Thyroid gland (tissue), 4 donors: ENCODE results near the gene TBCEL. TPM values are rescaled to one million over a fixed set of nuclear protein-coding genes. Genes with fewer than 3 reads are reported as not detected.

Experiments used
- DNase-seq, 2 donors: peaks; one replicate each; pipeline ENCODE4 v3.0.0-alpha.2; 2019
- H3K27ac ChIP-seq, 3 donors: fragments of 200-600 bp; sonication (generic); 1 replicate in 2 of 3; 2 replicates in 1 of 3; pipeline ENCODE4 v1.5.1; 2016 to 2019; ENCODE audit warnings: mild to moderate bottlenecking in 1 of 3, moderate library complexity in 1 of 3
- H3K27me3 ChIP-seq: fragments of 200-600 bp; sonication (generic); one replicate; pipeline ENCODE4 v1.5.1; 2019
- H3K36me3 ChIP-seq, 2 donors: fragments of 200-600 bp; sonication (generic); one replicate each; pipeline ENCODE4 v1.5.1; 2016 to 2019
- H3K4me1 ChIP-seq, 2 donors: fragments of 200-600 bp; sonication (generic); one replicate each; pipeline ENCODE4 v1.5.1; 2017 to 2019
- H3K4me3 ChIP-seq, 3 donors: fragments of 200-600 bp; sonication (generic); replicated peaks in 1 of 3; 1 replicate in 2 of 3; 2 replicates in 1 of 3; pipeline ENCODE4 v1.5.1; 2016; ENCODE audit warnings: mild to moderate bottlenecking in 1 of 3
- H3K9me3 ChIP-seq: fragments of 200-600 bp; sonication (generic); one replicate; pipeline ENCODE4 v1.5.1; 2017
- CTCF ChIP-seq, 6 experiments: fragments of 200-600 bp in 3 of 6; fragments of 450-650 bp in 3 of 6; sonication (generic) in 3 of 6; IDR thresholded peaks; one replicate each; pipeline ENCODE4 v1.5.1; 2016 to 2019; ENCODE audit warnings: antibody characterized with exemption in 6 of 6, mild to moderate bottlenecking in 2 of 6, inconsistent platforms in 1 of 6, moderate library complexity in 1 of 6
- POLR2A ChIP-seq, 2 donors: fragments of 450-650 bp; IDR thresholded peaks; one replicate each; pipeline ENCODE4 v1.6.1; 2017; ENCODE audit warnings: antibody characterized with exemption in 2 of 2, mild to moderate bottlenecking in 2 of 2, moderate library complexity in 1 of 2
- WGBS, 2 donors: methylation state at CpG; one replicate each; pipeline ENCODE4 v1.1.5; 2017; 5-methylcytosine and 5-hydroxymethylcytosine counted together
- intact Hi-C: fragments of 100-400 bp; cut with DNase I; formaldehyde crosslinking; loops from one replicate; pipeline ENCODE4 v1.15.1; 2023
- total RNA-seq, 4 donors: library from RNA; depleted of rRNA; stranded (reverse); fragments of >200 nt; gene quantifications; one replicate each; pipeline ENCODE4 v1.2.3, GENCODE V29; 2016

Gene TBCEL
- total RNA-seq, 4 donors from 2014 or later, result 32.3 to 89.4 (median 43.9) TPM

GRCh38 chr11:121047926-121048325 lies 24.0 kb downstream of the TBCEL start:
- 92 to 96% methylated on average over 1 of the region's 1 CpG for WGBS, 2 donors
- intact Hi-C loops, result no loop called here
- H3K9me3 ChIP-seq, result no peaks in the 10 kb centered on the region

GRCh38 chr11:121048464-121049233 lies 24.7 kb downstream of the TBCEL start:
- peaks cover 10 to 15% of the 10 kb centered on the region in 2 donors for H3K36me3 ChIP-seq
- no peak overlapping the region for H3K27ac ChIP-seq
- WGBS, 2 donors, result 96 to 97% methylated on average over 3 of the region's 3 CpGs
- no peak for DNase-seq
- no peaks in the 10 kb centered on the region for H3K4me1 ChIP-seq
- intact Hi-C loops, result no loop called here
- no peaks in the 10 kb centered on the region for H3K9me3 ChIP-seq
- H3K27me3 ChIP-seq, result no peaks in the 10 kb centered on the region
- H3K4me3 ChIP-seq, result no peak overlapping the region
- TF ChIP-seq CTCF (IDR thresholded peaks at IDR 0.05) (no peak), POLR2A (IDR thresholded peaks at IDR 0.05) (no peak)

More at GRCh38 chr11:121047926-121048325, 24.0 kb downstream of the TBCEL start:
- H3K4me1 ChIP-seq, result no peaks in the 10 kb centered on the region
- peaks cover 5 to 8% of the 10 kb centered on the region in 2 donors for H3K36me3 ChIP-seq
- no peak overlapping the region for H3K4me3 ChIP-seq
- no peak for TF ChIP-seq POLR2A (IDR thresholded peaks at IDR 0.05)
- TF ChIP-seq CTCF (IDR thresholded peaks at IDR 0.05), result no peak
- no peak overlapping the region for H3K27ac ChIP-seq
- DNase-seq, result no peak
- H3K27me3 ChIP-seq, result no peaks in the 10 kb centered on the region

- no peaks in the 10 kb centered on the region for H3K9me3 ChIP-seq
- H3K27ac ChIP-seq, result no peak overlapping the region
- H3K4me1 ChIP-seq, result no peaks in the 10 kb centered on the region
- DNase-seq, result no peak
- 96 to 98% methylated on average over 4 of the region's 4 CpGs for WGBS, 2 donors
- intact Hi-C loops, result no loop called here
- H3K4me3 ChIP-seq, result no peak overlapping the region
- H3K36me3 ChIP-seq, result peaks cover 22 to 33% of the 10 kb centered on the region in 2 donors
- H3K27me3 ChIP-seq, result no peaks in the 10 kb centered on the region
- TF ChIP-seq POLR2A (IDR thresholded peaks at IDR 0.05) (no peak), CTCF (IDR thresholded peaks at IDR 0.05) (no peak)
These were observed 29.3 kb downstream of the TBCEL start for GRCh38 chr11:121053244-121053643.

GRCh38 chr11:121054266-121054665 lies 30.4 kb downstream of the TBCEL start:
- 96 to 98% methylated on average over 2 of the region's 2 CpGs for WGBS, 2 donors
- no peaks in the 10 kb centered on the region for H3K4me1 ChIP-seq
- TF ChIP-seq CTCF (IDR thresholded peaks at IDR 0.05), result no peak
- TF ChIP-seq POLR2A (IDR thresholded peaks at IDR 0.05), result no peak
- no peak overlapping the region for H3K27ac ChIP-seq
- intact Hi-C loops, result no loop called here
- no peak overlapping the region for H3K4me3 ChIP-seq
- no peak for DNase-seq
- no peaks in the 10 kb centered on the region for H3K27me3 ChIP-seq
- H3K36me3 ChIP-seq, result peaks cover 22 to 29% of the 10 kb centered on the region in 2 donors
- H3K9me3 ChIP-seq, result no peaks in the 10 kb centered on the region

GRCh38 chr11:121055076-121055475 lies 31.2 kb downstream of the TBCEL start:
- H3K36me3 ChIP-seq, result peaks cover 22 to 29% of the 10 kb centered on the region in 2 donors
- no peak for TF ChIP-seq CTCF (IDR thresholded peaks at IDR 0.05)
- TF ChIP-seq POLR2A (IDR thresholded peaks at IDR 0.05), result no peak
- 94 to 95% methylated on average over 3 of the region's 3 CpGs for WGBS, 2 donors
- no peaks in the 10 kb centered on the region for H3K4me1 ChIP-seq
- H3K27me3 ChIP-seq, result no peaks in the 10 kb centered on the region
- no peak overlapping the region for H3K4me3 ChIP-seq
- intact Hi-C loops, result no loop called here
- H3K27ac ChIP-seq, result no peak overlapping the region
- no peak for DNase-seq
- H3K9me3 ChIP-seq, result no peaks in the 10 kb centered on the region
